ENCODE results near the gene ORC3.
"Not testable (repeated sequence)": the region's sequence is repeated elsewhere in the genome, so short reads cannot be mapped to it uniquely, and the experiment has no call there.

ORC3 gene

GRCh38 chr6:87701344-87701675, 111.4 kb downstream of the ORC3 start:
- peak overlapping the region; percentile 90 for H3K27ac ChIP-seq (ENCODE audit: low read length)
- peak; percentile 13 for ATAC-seq (ENCODE audit: insufficient read depth, low read depth)
- H3K4me1 ChIP-seq (ENCODE audit: insufficient read depth, low read length), result peaks cover 38% of the 10 kb centered on the region
- DNase-seq, result no peak
- H3K4me3 ChIP-seq (ENCODE audit: low read depth in 1 of 2, low read length in 2 of 2), result peak overlapping the region; percentile 76 to 78
- peak overlapping the region; percentile 68 for H3K4me2 ChIP-seq (ENCODE audit: insufficient read depth, low read length)
- H3K79me2 ChIP-seq (ENCODE audit: insufficient read depth, low read length), result peaks cover 56% of the 10 kb centered on the region
- no peaks in the 10 kb centered on the region for H3K27me3 ChIP-seq (ENCODE audit: insufficient read depth, low read length, poor library complexity)
- TF ChIP-seq CTCF (IDR thresholded peaks at IDR 0.05; ENCODE audit: borderline replicate concordance, extremely low read depth, low read length, poor library complexity, severe bottlenecking) (no peak), EZH2 (IDR thresholded peaks at IDR 0.05; ENCODE audit: borderline replicate concordance, low read depth, low read length, severe bottlenecking) (no peak)
- no peaks in the 10 kb centered on the region for H3K9me3 ChIP-seq (ENCODE audit: insufficient read depth, low read length, severe bottlenecking)
- H4K20me1 ChIP-seq (ENCODE audit: insufficient read depth, low read length), result peaks cover 39% of the 10 kb centered on the region
- H2AFZ ChIP-seq (ENCODE audit: low read depth, low read length), result peak overlapping the region; percentile 91
- H3K36me3 ChIP-seq (ENCODE audit: insufficient read depth, low read length), result peaks cover 22% of the 10 kb centered on the region
- H3K9ac ChIP-seq (ENCODE audit: low read depth, low read length), result peak overlapping the region; percentile 85

- peak within 1 kb of the TSS; percentile 94 for H2AFZ ChIP-seq (ENCODE audit: low read depth, low read length)
- peaks cover 21% of the 10 kb centered on the region for H3K36me3 ChIP-seq (ENCODE audit: insufficient read depth, low read length)
- H3K4me1 ChIP-seq (ENCODE audit: insufficient read depth, low read length), result peaks cover 38% of the 10 kb centered on the region
- H3K9me3 ChIP-seq (ENCODE audit: insufficient read depth, low read length, severe bottlenecking), result no peaks in the 10 kb centered on the region
- H3K9ac ChIP-seq (ENCODE audit: low read depth, low read length), result peak within 1 kb of the TSS; percentile 85
- H3K4me3 ChIP-seq (ENCODE audit: low read depth in 1 of 2, low read length in 2 of 2), result peak within 1 kb of the TSS; percentile 76 to 78
- no peaks in the 10 kb centered on the region for H3K27me3 ChIP-seq (ENCODE audit: insufficient read depth, low read length, poor library complexity)
- H3K27ac ChIP-seq (ENCODE audit: low read length), result peak within 1 kb of the TSS; percentile 90
- peaks cover 39% of the 10 kb centered on the region for H4K20me1 ChIP-seq (ENCODE audit: insufficient read depth, low read length)
- peak within 1 kb of the TSS; percentile 88 for H3K4me2 ChIP-seq (ENCODE audit: insufficient read depth, low read length)
- DNase-seq (peak; percentile 97), ATAC-seq (ENCODE audit: insufficient read depth, low read depth) (peak; percentile 84)
- H3K79me2 ChIP-seq (ENCODE audit: insufficient read depth, low read length), result peaks cover 51% of the 10 kb centered on the region
- TF ChIP-seq CTCF (IDR thresholded peaks at IDR 0.05; ENCODE audit: borderline replicate concordance, extremely low read depth, low read length, poor library complexity, severe bottlenecking) (no peak), EZH2 (IDR thresholded peaks at IDR 0.05; ENCODE audit: borderline replicate concordance, low read depth, low read length, severe bottlenecking) (no peak)
These were observed 112.0 kb downstream of the ORC3 start, which contains the start of gene AKIRIN2 for GRCh38 chr6:87701676-87702588. Gene AKIRIN2, minus strand, starts transcription at chr6:87702233. Its CDS starts 549 bp downstream, at chr6:87701684.

GRCh38 chr6:87702589-87702945, 112.6 kb downstream of the ORC3 start:
- no peak for ATAC-seq (ENCODE audit: insufficient read depth, low read depth)

GRCh38 chr6:87703039-87703438, 113.1 kb downstream of the ORC3 start:
- Histone ChIP-seq H3K9ac (ENCODE audit: low read depth, low read length) (peak overlapping the region; percentile 55), H3K4me1 (ENCODE audit: insufficient read depth, low read length) (peaks cover 29% of the 10 kb centered on the region), H3K27ac (ENCODE audit: low read length) (peak overlapping the region; percentile 68), H3K79me2 (ENCODE audit: insufficient read depth, low read length) (peaks cover 40% of the 10 kb centered on the region), H3K36me3 (ENCODE audit: insufficient read depth, low read length) (peaks cover 11% of the 10 kb centered on the region), H4K20me1 (ENCODE audit: insufficient read depth, low read length) (peaks cover 30% of the 10 kb centered on the region; the same call in 1 of the 2 replicates), H3K4me2 (ENCODE audit: insufficient read depth, low read length) (peak overlapping the region; percentile 88), H3K4me3 (ENCODE audit: low read depth in 1 of 2, low read length in 2 of 2) (peak overlapping the region; percentile 76 to 78; a peak in 3 of 4 replicates), H2AFZ (ENCODE audit: low read depth, low read length) (peak overlapping the region; percentile 94)
- ATAC-seq (ENCODE audit: insufficient read depth, low read depth); H3K27me3 ChIP-seq (ENCODE audit: insufficient read depth, low read length, poor library complexity); DNase-seq; H3K9me3 ChIP-seq (ENCODE audit: insufficient read depth, low read length, severe bottlenecking): not testable (repeated sequence)

More at GRCh38 chr6:87702589-87702945, 112.6 kb downstream of the ORC3 start:
- Histone ChIP-seq H3K9ac (ENCODE audit: low read depth, low read length) (peak overlapping the region; percentile 55), H3K4me2 (ENCODE audit: insufficient read depth, low read length) (peak overlapping the region; percentile 88), H4K20me1 (ENCODE audit: insufficient read depth, low read length) (peaks cover 35% of the 10 kb centered on the region), H3K36me3 (ENCODE audit: insufficient read depth, low read length) (peaks cover 14% of the 10 kb centered on the region), H3K9me3 (ENCODE audit: insufficient read depth, low read length, severe bottlenecking) (no peaks in the 10 kb centered on the region), H3K4me3 (ENCODE audit: low read depth in 1 of 2, low read length in 2 of 2) (peak overlapping the region; percentile 76 to 78), H3K27me3 (ENCODE audit: insufficient read depth, low read length, poor library complexity) (no peaks in the 10 kb centered on the region), H3K79me2 (ENCODE audit: insufficient read depth, low read length) (peaks cover 45% of the 10 kb centered on the region), H3K4me1 (ENCODE audit: insufficient read depth, low read length) (peaks cover 34% of the 10 kb centered on the region), H3K27ac (ENCODE audit: low read length) (peak overlapping the region; percentile 68), H2AFZ (ENCODE audit: low read depth, low read length) (peak overlapping the region; percentile 94)
- no peak for TF ChIP-seq EZH2 (IDR thresholded peaks at IDR 0.05; ENCODE audit: borderline replicate concordance, low read depth, low read length, severe bottlenecking)
- TF ChIP-seq CTCF (IDR thresholded peaks at IDR 0.05; ENCODE audit: borderline replicate concordance, extremely low read depth, low read length, poor library complexity, severe bottlenecking), result no peak
- no peak for DNase-seq

Measured in DND-41 (cell line).